Measurements from ENCODE around the gene PHGDH.

DNA sequence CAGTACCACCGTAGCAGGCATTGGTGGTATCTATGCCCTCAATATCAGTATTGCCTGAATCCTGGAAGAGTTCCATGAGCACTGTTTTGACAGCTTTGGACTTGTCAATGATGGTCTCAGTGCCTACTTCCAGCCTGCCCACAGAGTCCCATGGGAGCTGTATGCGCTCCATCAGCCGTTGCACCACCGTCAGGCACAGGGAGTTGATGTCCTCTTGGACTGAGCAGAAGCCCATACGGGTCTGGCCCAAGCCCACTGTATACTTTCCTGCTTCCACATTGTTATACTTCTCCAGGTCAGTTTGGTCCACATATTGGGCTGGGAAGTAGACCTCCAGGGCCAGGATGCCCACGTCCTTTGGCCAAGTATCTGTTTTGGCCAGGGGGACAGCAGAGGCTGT lies 52.5 kb downstream of the PHGDH start:
- TF ChIP-seq EZH2 (IDR thresholded peaks at IDR 0.05; ENCODE audit: insufficient read depth, poor library complexity, severe bottlenecking), result no peak
- TF ChIP-seq EZH2phosphoT487 (IDR thresholded peaks at IDR 0.05; ENCODE audit: insufficient read depth, low read depth), result no peak

Measured in GM23248 (cell line).